ENCODE measurements around the gene PRKCA.

DNA sequence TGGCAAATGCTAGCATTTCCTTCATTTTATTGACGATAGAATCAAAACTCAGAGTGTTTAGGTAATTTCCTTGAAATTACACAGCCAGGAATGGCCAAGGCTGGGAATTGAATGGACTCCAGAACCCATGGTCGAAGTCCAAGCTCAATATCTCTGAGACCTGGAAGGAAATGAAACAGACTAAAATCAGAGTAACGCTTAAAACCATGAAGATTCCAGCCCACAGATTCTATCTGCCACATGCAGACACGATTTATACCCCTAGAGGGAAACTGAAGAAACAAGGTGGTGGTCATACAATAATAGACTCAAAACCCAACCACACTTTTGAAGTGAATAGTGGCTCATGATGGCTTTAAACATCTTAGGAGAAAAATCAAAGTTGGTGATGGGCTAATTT, 95.6 kb downstream of the PRKCA start:
- TF ChIP-seq CTCF (IDR thresholded peaks at IDR 0.05) (no peak), POLR2A (IDR thresholded peaks at IDR 0.05) (no peak)
